Astrocyte (in vitro differentiated cells and primary cell): ENCODE results near the gene SEC11A. TPM values are rescaled to one million over a fixed set of nuclear protein-coding genes. Genes with fewer than 3 reads are reported as not detected.

ENCODE experiments used
- DNase-seq: peaks from one replicate; pipeline ENCODE4 v3.0.0-alpha.2; 2010; ENCODE audit warnings: low read depth
- FAIRE-seq: peaks from 2 replicates; lab custom pipeline; 2011; peaks lifted over from hg19 to GRCh38; lab: Jason Lieb, UNC
- H2AFZ ChIP-seq: 2 replicates; pipeline ENCODE4 v1.6.0; 2012; ENCODE audit warnings: low read depth, low read length, inconsistent platforms
- H3K27ac ChIP-seq: 2 replicates; pipeline ENCODE4 v1.5.1; 2011; ENCODE audit warnings: low read depth, low read length, inconsistent platforms
- H3K27me3 ChIP-seq: 2 replicates; pipeline ENCODE4 v1.6.0; 2011; ENCODE audit warnings: low read length, inconsistent platforms; ENCODE audit not compliant: insufficient read depth
- H3K36me3 ChIP-seq: 2 replicates; pipeline ENCODE4 v1.5.1; 2011; ENCODE audit warnings: low read length, inconsistent platforms; ENCODE audit not compliant: insufficient read depth
- H3K4me1 ChIP-seq: 2 replicates; pipeline ENCODE4 v1.5.1; 2011; ENCODE audit warnings: low read length, inconsistent platforms; ENCODE audit not compliant: insufficient read depth
- H3K4me2 ChIP-seq: 2 replicates; pipeline ENCODE4 v1.6.0; 2012; ENCODE audit warnings: low read length, inconsistent platforms
- H3K4me3 ChIP-seq: 2 replicates; pipeline ENCODE4 v1.5.1; 2011; ENCODE audit warnings: low read depth, mild to moderate bottlenecking, low read length, inconsistent platforms; ENCODE audit not compliant: insufficient read depth
- H3K79me2 ChIP-seq: 2 replicates; pipeline ENCODE4 v1.6.0; 2012; ENCODE audit warnings: mild to moderate bottlenecking, low read length, inconsistent platforms; ENCODE audit not compliant: insufficient read depth
- H3K9ac ChIP-seq: 2 replicates; pipeline ENCODE4 v1.6.0; 2012; ENCODE audit warnings: mild to moderate bottlenecking, low read length, inconsistent platforms
- H3K9me3 ChIP-seq: 2 replicates; pipeline ENCODE4 v1.5.1; 2012; ENCODE audit warnings: low read depth, mild to moderate bottlenecking, low read length, inconsistent platforms; ENCODE audit not compliant: insufficient read depth
- H4K20me1 ChIP-seq: 2 replicates; pipeline ENCODE4 v1.6.0; 2012; ENCODE audit warnings: low read length, inconsistent platforms; ENCODE audit not compliant: insufficient read depth
- H3K27ac Mint-ChIP-seq: one replicate; pipeline ENCODE4 v1.8.0; 2021; ENCODE audit warnings: mild to moderate bottlenecking, mixed read lengths; ENCODE audit not compliant: unreplicated experiment
- H3K27me3 Mint-ChIP-seq: one replicate; pipeline ENCODE4 v1.8.0; 2021; ENCODE audit warnings: low read depth, mixed read lengths; ENCODE audit not compliant: unreplicated experiment
- H3K36me3 Mint-ChIP-seq: one replicate; pipeline ENCODE4 v1.8.0; 2021; ENCODE audit warnings: low read depth, mixed read lengths; ENCODE audit not compliant: unreplicated experiment
- H3K4me1 Mint-ChIP-seq: one replicate; pipeline ENCODE4 v1.8.0; 2021; ENCODE audit warnings: low read depth, mixed read lengths; ENCODE audit not compliant: unreplicated experiment
- H3K4me3 Mint-ChIP-seq: one replicate; pipeline ENCODE4 v1.8.0; 2021; ENCODE audit warnings: mild to moderate bottlenecking, moderate library complexity, mixed read lengths; ENCODE audit not compliant: unreplicated experiment
- H3K9me3 Mint-ChIP-seq: one replicate; pipeline ENCODE4 v1.8.0; 2021; ENCODE audit warnings: mild to moderate bottlenecking, mixed read lengths; ENCODE audit not compliant: unreplicated experiment
- CTCF ChIP-seq: IDR thresholded peaks from 2 replicates; pipeline ENCODE4 v1.5.1; 2011; ENCODE audit warnings: low read depth, mild to moderate bottlenecking, inconsistent platforms, low read length, moderate library complexity; ENCODE audit not compliant: insufficient read depth
- EZH2 ChIP-seq: IDR thresholded peaks from 2 replicates; pipeline ENCODE4 v1.6.1; 2012; ENCODE audit warnings: mild to moderate bottlenecking, low read length, inconsistent platforms; ENCODE audit not compliant: insufficient read depth
- total RNA-seq: library from RNA; stranded (reverse); gene quantifications from 2 replicates; pipeline ENCODE4 v1.2.1, GENCODE V29; 2021

Gene SEC11A
- total RNA-seq, 1 donor from 2014 or later: 198 TPM

DNA sequence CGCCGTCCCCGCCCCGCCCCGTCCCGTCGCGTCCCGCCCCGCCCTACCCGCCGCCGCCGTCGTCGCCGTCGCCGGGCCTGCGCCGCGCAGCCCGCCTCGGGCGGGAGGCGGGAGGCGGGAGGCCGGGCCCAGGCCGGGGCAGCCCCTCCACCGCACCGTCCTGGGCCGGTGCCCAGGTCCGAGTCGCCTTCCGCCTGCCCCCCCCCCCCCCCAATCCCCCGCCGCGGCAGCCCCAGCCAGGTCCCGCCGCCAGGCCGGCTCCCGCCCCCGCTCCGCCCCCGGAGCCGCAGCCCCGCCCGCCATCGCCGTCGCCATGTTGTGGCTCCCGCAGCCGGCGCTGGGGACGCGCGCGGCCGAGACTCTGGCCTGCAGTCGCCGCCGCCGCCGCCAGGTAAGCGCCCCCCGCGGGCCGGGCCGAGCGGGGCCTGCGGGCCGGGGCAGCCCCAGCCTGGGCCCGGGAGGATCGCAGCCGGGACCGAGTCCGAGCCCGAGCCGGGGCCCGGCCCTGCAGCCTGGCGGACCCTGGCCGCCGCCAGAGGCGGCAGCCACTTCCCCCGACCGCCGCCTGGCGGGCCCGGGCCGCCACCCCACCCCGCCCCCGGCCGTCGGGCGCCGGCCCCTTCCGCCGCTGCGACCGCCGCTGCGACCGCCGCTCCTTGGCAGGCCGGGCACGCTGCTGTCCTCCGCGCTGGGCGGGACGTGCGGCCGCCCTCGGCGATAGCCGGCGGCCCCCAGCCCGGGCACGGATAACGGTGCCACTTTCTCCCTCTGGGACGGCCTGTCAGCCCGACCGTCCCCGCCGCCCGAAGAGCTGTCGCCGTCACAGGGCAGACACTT lies 32.6 kb upstream of the SEC11A start, which contains the start of gene ZNF592:
Gene ZNF592, plus strand, starts transcription at position 319 of the 837 bp plus-strand sequence. CDS start 34,084 bp downstream, outside the sequence.
- H3K9me3 Mint-ChIP-seq: no peaks in the 10 kb centered on the region

DNA sequence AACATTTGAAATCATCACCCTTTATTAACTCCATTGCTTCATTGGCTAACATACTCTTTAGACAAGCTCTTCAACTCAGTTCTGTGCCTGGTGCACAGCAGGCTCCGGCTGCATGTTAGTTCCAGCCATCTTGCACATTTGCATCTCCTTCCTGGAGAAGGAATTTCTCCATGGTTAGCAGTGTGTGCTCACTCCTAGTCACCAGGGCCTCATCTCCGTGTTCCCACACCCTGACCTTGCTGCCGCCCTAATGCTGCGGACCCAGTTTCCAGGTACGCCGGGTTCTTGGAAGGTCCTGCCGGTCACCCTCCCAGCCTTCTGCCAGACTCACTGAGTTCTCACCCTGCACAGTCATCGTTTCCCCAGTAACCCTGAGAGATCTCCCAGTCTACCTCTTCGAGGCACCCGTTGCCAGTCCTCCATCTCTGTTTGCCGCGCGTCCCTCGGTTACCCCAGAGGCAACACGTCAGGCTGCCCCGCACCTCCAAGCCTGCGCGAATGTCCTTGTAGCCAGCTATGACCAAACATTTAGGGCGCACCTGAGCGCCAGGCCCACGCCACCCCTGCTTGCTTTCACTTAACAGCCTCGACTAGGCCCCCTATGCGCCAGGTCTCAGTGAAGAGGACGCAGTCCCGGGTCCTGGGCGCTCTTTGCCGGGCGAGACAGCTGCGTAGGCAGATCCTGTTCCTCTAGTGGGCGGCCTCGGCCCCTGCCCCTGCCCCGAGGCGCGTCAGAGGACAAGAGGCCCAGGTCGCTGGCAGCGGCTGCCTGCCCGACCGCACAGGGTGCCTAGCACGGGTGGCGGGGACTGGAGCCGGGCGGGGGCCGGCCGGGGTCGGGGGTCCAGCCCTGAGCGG lies 31.7 kb upstream of the SEC11A start:
- Histone ChIP-seq H3K4me3 (peak overlapping the region; percentile 64), H3K4me2 (peak overlapping the region; percentile 85), H2AFZ (peak overlapping the region; percentile 75), H4K20me1 (peaks cover 37% of the 10 kb centered on the region), H3K9ac (peak overlapping the region; percentile 95), H3K27ac (peak overlapping the region; percentile 84), H3K36me3 (no peaks in the 10 kb centered on the region), H3K27me3 (no peaks in the 10 kb centered on the region), H3K9me3 (no peaks in the 10 kb centered on the region), H3K4me1 (peaks cover 30% of the 10 kb centered on the region), H3K79me2 (peaks cover 43% of the 10 kb centered on the region)
- H3K9me3 Mint-ChIP-seq: no peaks in the 10 kb centered on the region
- DNase-seq (peak; percentile 54), FAIRE-seq (no peak)
- peak overlapping the region; percentile 93 for H3K4me3 Mint-ChIP-seq
- no peaks in the 10 kb centered on the region for H3K36me3 Mint-ChIP-seq
- no peaks in the 10 kb centered on the region for H3K27me3 Mint-ChIP-seq
- peak overlapping the region; percentile 93 for H3K27ac Mint-ChIP-seq
- TF ChIP-seq EZH2: no peak
- no peak for TF ChIP-seq CTCF
- H3K4me1 Mint-ChIP-seq: peaks cover 24% of the 10 kb centered on the region

More for the DNA sequence above, 32.6 kb upstream of the SEC11A start, which contains the start of gene ZNF592:
- Histone ChIP-seq H3K27ac (peak within 1 kb of the TSS; percentile 84), H3K4me2 (peak within 1 kb of the TSS; percentile 89), H3K9me3 (no peaks in the 10 kb centered on the region), H3K27me3 (no peaks in the 10 kb centered on the region), H4K20me1 (peaks cover 43% of the 10 kb centered on the region), H3K4me1 (peaks cover 35% of the 10 kb centered on the region), H3K79me2 (peaks cover 51% of the 10 kb centered on the region), H3K4me3 (peak within 1 kb of the TSS; percentile 91), H2AFZ (peak within 1 kb of the TSS; percentile 75), H3K9ac (peak within 1 kb of the TSS; percentile 95), H3K36me3 (no peaks in the 10 kb centered on the region)
- H3K27ac Mint-ChIP-seq: peak within 1 kb of the TSS; percentile 95
- peak within 1 kb of the TSS; percentile 98 for H3K4me3 Mint-ChIP-seq
- DNase-seq (peak; percentile 45), FAIRE-seq (no peak)
- no peaks in the 10 kb centered on the region for H3K27me3 Mint-ChIP-seq
- H3K4me1 Mint-ChIP-seq: peaks cover 30% of the 10 kb centered on the region
- H3K36me3 Mint-ChIP-seq: no peaks in the 10 kb centered on the region
- TF ChIP-seq EZH2: no peak
- TF ChIP-seq CTCF: no peak
